Neural crest cell (in vitro differentiated cells): ENCODE results near the gene TRIB2. TPM values are rescaled to one million over a fixed set of nuclear protein-coding genes. Genes with fewer than 3 reads are reported as not detected.

Experiments used
- DNase-seq: peaks from one replicate; pipeline ENCODE4 v3.0.0; 2021; ENCODE audit warnings: low read depth, mixed read lengths, low spot score
- H3K27ac Mint-ChIP-seq: one replicate; pipeline ENCODE4 v1.8.0; 2021; ENCODE audit warnings: mild to moderate bottlenecking, mixed read lengths; ENCODE audit not compliant: unreplicated experiment
- H3K27me3 Mint-ChIP-seq: 2 replicates; pipeline ENCODE4 v1.8.0; 2021; ENCODE audit warnings: low read depth, mild to moderate bottlenecking, mixed read lengths
- H3K36me3 Mint-ChIP-seq: 2 replicates; pipeline ENCODE4 v1.8.0; 2021; ENCODE audit warnings: low read depth, mild to moderate bottlenecking, mixed read lengths
- H3K4me1 Mint-ChIP-seq: 2 replicates; pipeline ENCODE4 v1.8.0; 2021; ENCODE audit warnings: mixed read lengths
- H3K4me3 Mint-ChIP-seq: one replicate; pipeline ENCODE4 v1.8.0; 2021; ENCODE audit warnings: mild to moderate bottlenecking, mixed read lengths
- H3K9me3 Mint-ChIP-seq: 2 replicates; pipeline ENCODE4 v1.8.0; 2021; ENCODE audit warnings: mixed read lengths
- CTCF ChIP-seq: fragments of 200-600 bp; sonication (generic); conservative IDR thresholded peaks from 2 replicates; pipeline ENCODE4 v1.5.0; 2021; ENCODE audit warnings: antibody characterized with exemption, mild to moderate bottlenecking
- total RNA-seq: library from RNA; stranded (reverse); gene quantifications from 2 replicates; pipeline ENCODE4 v1.2.1, GENCODE V29; 2021

Gene TRIB2
- total RNA-seq, 1 donor from 2014 or later, result 74.3 TPM

GRCh38 chr2:12718711-12719399 is 2.1 kb downstream of the TRIB2 start:
- H3K36me3 Mint-ChIP-seq, result peaks cover 4% of the 10 kb centered on the region
- DNase-seq, result no peak
- H3K9me3 Mint-ChIP-seq, result no peaks in the 10 kb centered on the region
- TF ChIP-seq CTCF, result peak; percentile 27
- H3K27ac Mint-ChIP-seq, result peak overlapping the region; percentile 99
- no peaks in the 10 kb centered on the region for H3K27me3 Mint-ChIP-seq
- H3K4me3 Mint-ChIP-seq, result peak overlapping the region; percentile 98
- H3K4me1 Mint-ChIP-seq, result peaks cover 67% of the 10 kb centered on the region

- Mint-ChIP-seq H3K27me3 (no peaks in the 10 kb centered on the region), H3K4me1 (peaks cover 68% of the 10 kb centered on the region), H3K9me3 (no peaks in the 10 kb centered on the region), H3K27ac (peak overlapping the region; percentile 95), H3K4me3 (peak overlapping the region; percentile 98), H3K36me3 (peaks cover 10% of the 10 kb centered on the region)
- DNase-seq, result no peak
- no peak for TF ChIP-seq CTCF
Observed at GRCh38 chr2:12719400-12720277, 2.9 kb downstream of the TRIB2 start.

GRCh38 chr2:12720278-12720620 is 3.5 kb downstream of the TRIB2 start:
- H3K36me3 Mint-ChIP-seq, result peaks cover 13% of the 10 kb centered on the region
- peaks cover 67% of the 10 kb centered on the region for H3K4me1 Mint-ChIP-seq
- H3K9me3 Mint-ChIP-seq, result no peaks in the 10 kb centered on the region
- DNase-seq, result no peak
- peak overlapping the region; percentile 9 for H3K27ac Mint-ChIP-seq
- H3K4me3 Mint-ChIP-seq, result peak overlapping the region; percentile 98
- no peaks in the 10 kb centered on the region for H3K27me3 Mint-ChIP-seq
- no peak for TF ChIP-seq CTCF

- Mint-ChIP-seq H3K36me3 (peaks cover 13% of the 10 kb centered on the region), H3K4me3 (peak overlapping the region; percentile 98), H3K4me1 (peaks cover 66% of the 10 kb centered on the region), H3K27ac (no peak overlapping the region), H3K27me3 (no peaks in the 10 kb centered on the region), H3K9me3 (no peaks in the 10 kb centered on the region)
- no peak for DNase-seq
- no peak for TF ChIP-seq CTCF
Observed at GRCh38 chr2:12720754-12721378, 4.1 kb downstream of the TRIB2 start.

- TF ChIP-seq CTCF, result no peak
- H3K27me3 Mint-ChIP-seq, result no peaks in the 10 kb centered on the region
- H3K4me1 Mint-ChIP-seq, result peaks cover 67% of the 10 kb centered on the region
- peak overlapping the region; percentile 98 for H3K4me3 Mint-ChIP-seq
- H3K27ac Mint-ChIP-seq, result peak overlapping the region; percentile 48
- H3K9me3 Mint-ChIP-seq, result no peaks in the 10 kb centered on the region
- H3K36me3 Mint-ChIP-seq, result peaks cover 18% of the 10 kb centered on the region
- no peak for DNase-seq
Observed at GRCh38 chr2:12721566-12722446, 5.1 kb downstream of the TRIB2 start.
